KMS-11 (cell line): ENCODE results near the gene HEXB.

ENCODE experiments used
- H2AFZ ChIP-seq: fragments of 200-600 bp; sonication (generic); 2 replicates; pipeline ENCODE4 v1.6.1; 2016; ENCODE audit warnings: antibody characterized with exemption, mixed run types, low read depth
- H3K27ac ChIP-seq: fragments of 200-600 bp; sonication (generic); 2 replicates; pipeline ENCODE4 v1.6.1; 2016; ENCODE audit warnings: mild to moderate bottlenecking, mixed run types
- H3K27me3 ChIP-seq: fragments of 200-600 bp; sonication (generic); 2 replicates; pipeline ENCODE4 v1.6.1; 2017; ENCODE audit warnings: mild to moderate bottlenecking, low read depth, mixed run types, moderate library complexity; ENCODE audit not compliant: insufficient read depth
- H3K36me3 ChIP-seq: fragments of 200-600 bp; sonication (generic); 2 replicates; pipeline ENCODE4 v1.6.1; 2017; ENCODE audit warnings: mild to moderate bottlenecking, mixed run types; ENCODE audit not compliant: insufficient read depth
- H3K4me1 ChIP-seq: fragments of 200-600 bp; sonication (generic); 2 replicates; pipeline ENCODE4 v1.6.1; 2016; ENCODE audit warnings: mild to moderate bottlenecking, low read depth, mixed run types; ENCODE audit not compliant: poor library complexity, severe bottlenecking
- H3K4me2 ChIP-seq: fragments of 200-600 bp; sonication (generic); 2 replicates; pipeline ENCODE4 v1.7.0; 2016; ENCODE audit warnings: mild to moderate bottlenecking, mixed run types
- H3K4me3 ChIP-seq: fragments of 200-600 bp; sonication (generic); IDR thresholded peaks from 2 replicates; pipeline ENCODE4 v1.6.1; 2017; ENCODE audit warnings: low read depth, low read length, mixed read lengths; ENCODE audit not compliant: insufficient read depth
- H3K79me2 ChIP-seq: fragments of 200-600 bp; sonication (generic); 2 replicates; pipeline ENCODE4 v1.6.1; 2016; ENCODE audit warnings: low read depth, mixed run types; ENCODE audit not compliant: insufficient read depth
- H3K9ac ChIP-seq: fragments of 200-600 bp; sonication (generic); 2 replicates; pipeline ENCODE4 v1.6.1; 2016; ENCODE audit warnings: mild to moderate bottlenecking, mixed run types
- H4K20me1 ChIP-seq: fragments of 200-600 bp; sonication (generic); 2 replicates; pipeline ENCODE4 v1.6.1; 2016; ENCODE audit warnings: mild to moderate bottlenecking, mixed run types; ENCODE audit not compliant: insufficient read depth
- CTCF ChIP-seq: fragments of 200-600 bp; sonication (generic); conservative IDR thresholded peaks from 2 replicates; pipeline ENCODE4 v1.6.1; 2017; ENCODE audit warnings: low read depth, mild to moderate bottlenecking, antibody characterized with exemption, low read length, moderate library complexity, mixed read lengths

The HEXB gene

GRCh38 chr5:74684900-74685851, at the start of gene HEXB:
TSS of gene HEXB (plus strand) at chr5:74685233. CDS start at chr5:74685261, 28 bp downstream.
- peak within 1 kb of the TSS; percentile 93 for H3K4me2 ChIP-seq
- peaks cover 5% of the 10 kb centered on the region; the same call in 1 of the 2 replicates for H3K79me2 ChIP-seq
- no peak for TF ChIP-seq CTCF
- H3K9ac ChIP-seq, result peak within 1 kb of the TSS; percentile 90
- peaks cover 13% of the 10 kb centered on the region for H3K4me1 ChIP-seq
- no peaks in the 10 kb centered on the region for H3K36me3 ChIP-seq
- H4K20me1 ChIP-seq, result no peaks in the 10 kb centered on the region
- peak within 1 kb of the TSS; percentile 64 for H3K4me3 ChIP-seq
- peak within 1 kb of the TSS; percentile 52 for H3K27ac ChIP-seq
- peak within 1 kb of the TSS; percentile 97 for H2AFZ ChIP-seq
- H3K27me3 ChIP-seq, result no peaks in the 10 kb centered on the region

GRCh38 chr5:74636149-74636548, 48.9 kb upstream of the HEXB start:
- Histone ChIP-seq H2AFZ (no peak overlapping the region), H3K79me2 (peaks cover 90% of the 10 kb centered on the region), H3K27me3 (no peaks in the 10 kb centered on the region), H3K4me2 (no peak overlapping the region), H3K4me3 (no peak overlapping the region), H3K27ac (no peak overlapping the region), H3K9ac (no peak overlapping the region), H3K4me1 (peaks cover 27% of the 10 kb centered on the region), H4K20me1 (peaks cover 46% of the 10 kb centered on the region), H3K36me3 (peaks cover 19% of the 10 kb centered on the region; the same call in 1 of the 2 replicates)
- no peak for TF ChIP-seq CTCF

- Histone ChIP-seq H3K27me3 (no peaks in the 10 kb centered on the region), H3K4me2 (no peak overlapping the region), H3K4me1 (peaks cover 27% of the 10 kb centered on the region), H3K27ac (no peak overlapping the region), H2AFZ (no peak overlapping the region), H3K9ac (no peak overlapping the region), H3K36me3 (peaks cover 18% of the 10 kb centered on the region; the same call in 1 of the 2 replicates), H3K79me2 (peaks cover 86% of the 10 kb centered on the region), H3K4me3 (no peak overlapping the region), H4K20me1 (peaks cover 46% of the 10 kb centered on the region)
- TF ChIP-seq CTCF, result no peak
These were observed 48.5 kb upstream of the HEXB start for GRCh38 chr5:74636552-74636951.

GRCh38 chr5:74638544-74638969, 46.5 kb upstream of the HEXB start:
- peaks cover 26% of the 10 kb centered on the region for H3K4me1 ChIP-seq
- peak overlapping the region; percentile 60; the same call in 1 of the 2 replicates for H3K27ac ChIP-seq
- H2AFZ ChIP-seq, result no peak overlapping the region
- H3K4me3 ChIP-seq, result no peak overlapping the region
- H3K36me3 ChIP-seq, result peaks cover 11% of the 10 kb centered on the region; the same call in 1 of the 2 replicates
- no peaks in the 10 kb centered on the region for H3K27me3 ChIP-seq
- H3K4me2 ChIP-seq, result peak overlapping the region; percentile 77
- H3K79me2 ChIP-seq, result peaks cover 66% of the 10 kb centered on the region
- H3K9ac ChIP-seq, result peak overlapping the region; percentile 54; the same call in 1 of the 2 replicates
- TF ChIP-seq CTCF, result no peak
- peaks cover 38% of the 10 kb centered on the region for H4K20me1 ChIP-seq
